Eye (tissue), 1 donor: Measurements from ENCODE around the gene POGK.

Source experiments
- DNase-seq: peaks from one replicate; pipeline ENCODE4 v3.0.0-alpha.2; 2015

POGK gene

GRCh38 chr1:166905900-166906299 lies 66.6 kb downstream of the POGK start:
- DNase-seq = no peak
